HG03095 (cell line): ENCODE data around the gene DOCK8.

Experiments
- ATAC-seq: cut with Tn5 transposase; IDR thresholded peaks from one replicate; pipeline ENCODE4 v1.9.1; 2021; ENCODE audit warnings: moderate library complexity; ENCODE audit not compliant: unreplicated experiment

Gene DOCK8

GRCh38 chr9:354453-354852 is 139.8 kb downstream of the DOCK8 start:
- no peak for ATAC-seq

GRCh38 chr9:357560-357959 is 142.9 kb downstream of the DOCK8 start:
- ATAC-seq = no peak

GRCh38 chr9:362561-363273 is 148.1 kb downstream of the DOCK8 start:
- no peak for ATAC-seq

GRCh38 chr9:363274-363612 is 148.6 kb downstream of the DOCK8 start:
- ATAC-seq = no peak

- ATAC-seq = no peak
Measured at GRCh38 chr9:365436-365835, 150.8 kb downstream of the DOCK8 start.

GRCh38 chr9:366620-367019 is 152.0 kb downstream of the DOCK8 start:
- ATAC-seq = no peak

GRCh38 chr9:370086-370485 is 155.4 kb downstream of the DOCK8 start:
- ATAC-seq = no peak

GRCh38 chr9:371349-371748 is 156.7 kb downstream of the DOCK8 start:
- ATAC-seq = no peak

GRCh38 chr9:372128-372527 is 157.5 kb downstream of the DOCK8 start:
- no peak for ATAC-seq

GRCh38 chr9:373759-374206 is 159.1 kb downstream of the DOCK8 start:
- no peak for ATAC-seq

GRCh38 chr9:374736-375135 is 160.1 kb downstream of the DOCK8 start:
- ATAC-seq = no peak

- no peak for ATAC-seq
Measured at GRCh38 chr9:376115-376514, 161.4 kb downstream of the DOCK8 start.

GRCh38 chr9:378263-378662 is 163.6 kb downstream of the DOCK8 start:
- no peak for ATAC-seq

- no peak for ATAC-seq
Measured at GRCh38 chr9:382383-382782, 167.7 kb downstream of the DOCK8 start.

GRCh38 chr9:385818-386398 is 171.2 kb downstream of the DOCK8 start:
- no peak for ATAC-seq

- no peak for ATAC-seq
Measured at GRCh38 chr9:389159-389558, 174.5 kb downstream of the DOCK8 start.

GRCh38 chr9:389758-390157 is 175.1 kb downstream of the DOCK8 start:
- no peak for ATAC-seq

- ATAC-seq = no peak
Measured at GRCh38 chr9:392077-392804, 177.6 kb downstream of the DOCK8 start.

- ATAC-seq = no peak
Measured at GRCh38 chr9:394347-395052, 179.8 kb downstream of the DOCK8 start.

GRCh38 chr9:396396-396795 is 181.7 kb downstream of the DOCK8 start:
- no peak for ATAC-seq

GRCh38 chr9:398085-398484 is 183.4 kb downstream of the DOCK8 start:
- no peak for ATAC-seq

- no peak for ATAC-seq
Measured at GRCh38 chr9:401223-401622, 186.6 kb downstream of the DOCK8 start.
